NCI-H2196 treated with DMSO at 0.1 percent for 48 hours (cell line): ENCODE measurements around the gene AKT3.
"Not testable (repeated sequence)": the region's sequence is repeated elsewhere in the genome, so short reads cannot be mapped to it uniquely, and the experiment has no call there.

Experiments
- DNase-seq: peaks from one replicate; lab custom pipeline; 2025; ENCODE audit not compliant: unreplicated experiment; lab: John Stamatoyannopoulos, UW

AKT3 gene

DNA sequence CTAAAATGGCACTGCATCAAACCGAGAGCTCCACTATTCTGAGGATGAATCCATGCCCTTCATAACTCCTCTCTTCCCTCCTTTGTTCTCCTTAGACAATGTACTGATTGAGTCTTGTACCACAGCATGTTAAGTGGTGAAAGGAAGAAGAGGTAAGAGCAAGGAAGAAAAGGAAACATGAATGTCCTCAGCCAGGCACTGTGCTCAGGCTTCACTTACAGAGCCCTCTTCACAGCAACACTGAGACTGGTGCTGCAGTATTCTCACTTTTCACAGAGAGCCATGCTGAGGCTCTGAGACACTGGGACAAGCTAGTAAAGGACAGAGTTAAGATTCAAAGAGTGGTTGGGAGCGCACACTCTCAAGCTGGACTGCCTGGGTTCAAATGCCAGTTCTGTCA is 143.5 kb downstream of the AKT3 start:
- no peak for DNase-seq

DNA sequence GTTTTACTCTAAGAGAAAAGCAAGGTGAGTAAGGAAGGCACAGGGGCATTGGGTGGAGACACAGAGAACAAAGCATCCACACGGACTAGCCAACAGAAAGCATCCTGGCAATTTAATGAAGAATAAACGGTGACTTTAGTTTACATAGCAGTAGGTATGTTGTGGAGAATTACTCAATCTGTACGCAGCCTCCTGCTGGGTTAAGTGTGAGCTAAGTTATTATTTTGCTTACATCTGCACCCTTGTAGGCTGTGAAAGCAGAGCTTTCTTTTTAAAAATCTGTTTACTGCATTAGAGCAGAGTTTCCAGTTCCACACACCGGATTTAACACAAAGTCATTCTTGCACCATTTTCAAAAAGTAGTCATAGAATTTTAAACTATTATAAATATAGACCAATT is 144.5 kb downstream of the AKT3 start:
- DNase-seq = no peak

DNA sequence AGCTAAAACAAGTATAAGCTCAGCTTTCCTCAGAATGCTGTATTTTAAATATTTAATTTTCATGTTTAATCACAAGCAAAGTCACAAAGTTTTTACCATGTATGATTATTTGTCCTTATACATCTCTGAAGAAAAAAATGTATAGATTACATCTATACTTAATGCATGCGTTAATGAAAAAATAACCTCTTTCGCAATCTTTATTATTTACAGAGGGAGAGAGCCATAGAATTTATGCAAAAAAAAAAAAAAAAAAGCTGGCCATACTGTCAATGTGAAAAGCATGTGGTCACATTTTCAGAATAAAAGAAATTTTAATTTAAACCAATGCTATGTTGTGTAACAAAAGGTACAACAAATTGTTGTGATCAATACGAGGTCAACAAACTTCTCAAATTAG is 148.2 kb downstream of the AKT3 start:
- DNase-seq = no peak

DNA sequence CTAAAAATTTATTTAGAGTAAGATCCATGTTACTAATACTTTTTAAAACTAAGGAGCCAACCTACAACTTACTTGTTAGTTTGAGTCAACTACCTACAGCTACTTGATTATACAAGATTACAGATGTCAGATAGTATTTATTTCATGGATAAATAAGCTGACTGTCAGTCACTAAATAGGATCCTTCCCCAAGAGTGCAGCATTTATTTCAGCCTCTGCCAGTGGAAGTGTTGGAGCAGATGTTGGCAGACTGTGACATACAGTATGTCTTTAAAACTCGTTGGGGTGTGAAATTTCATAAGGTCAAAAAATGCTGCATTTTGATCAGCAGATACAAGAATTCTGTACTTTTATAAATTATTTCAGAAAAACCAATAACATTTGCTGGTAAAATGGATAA is 156.2 kb downstream of the AKT3 start:
- DNase-seq = no peak

DNA sequence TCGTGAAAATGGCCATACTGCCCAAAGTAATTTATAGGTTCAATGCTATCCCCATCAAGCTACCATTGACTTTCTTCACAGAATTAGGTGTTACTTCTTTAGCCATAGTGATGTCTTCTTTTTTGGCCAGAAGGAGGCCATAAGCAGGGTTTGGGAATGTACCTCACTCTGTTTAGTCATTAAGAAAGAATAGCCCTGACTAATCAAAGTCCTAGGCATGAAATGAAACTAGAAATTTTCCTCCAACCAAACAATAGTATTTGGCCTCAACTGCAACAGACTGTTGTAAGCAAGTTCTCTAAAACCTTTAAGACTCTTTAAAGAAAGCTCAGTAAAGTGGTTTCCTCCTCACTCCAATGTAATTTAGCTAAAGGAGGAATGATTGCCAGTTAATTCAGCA is 163.9 kb downstream of the AKT3 start:
- DNase-seq = no peak

DNA sequence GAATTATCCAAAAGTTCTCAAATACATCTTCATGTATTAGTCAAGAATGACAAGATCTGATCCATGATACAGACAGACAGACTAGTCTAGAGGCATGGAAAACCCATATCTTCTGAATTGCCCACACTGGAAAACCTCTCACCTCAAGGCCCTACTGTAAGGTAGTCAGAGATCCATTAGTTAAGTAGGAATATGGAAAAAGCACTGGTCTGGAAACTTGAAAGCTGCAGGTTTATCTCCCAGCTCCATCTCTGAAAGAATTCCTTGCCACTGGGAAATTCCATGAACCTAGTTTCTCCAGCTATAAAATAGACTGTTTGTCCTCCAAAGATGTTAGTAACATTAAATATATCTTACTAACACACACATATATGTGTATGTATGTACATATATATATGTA is 169.2 kb downstream of the AKT3 start:
- no peak for DNase-seq

DNA sequence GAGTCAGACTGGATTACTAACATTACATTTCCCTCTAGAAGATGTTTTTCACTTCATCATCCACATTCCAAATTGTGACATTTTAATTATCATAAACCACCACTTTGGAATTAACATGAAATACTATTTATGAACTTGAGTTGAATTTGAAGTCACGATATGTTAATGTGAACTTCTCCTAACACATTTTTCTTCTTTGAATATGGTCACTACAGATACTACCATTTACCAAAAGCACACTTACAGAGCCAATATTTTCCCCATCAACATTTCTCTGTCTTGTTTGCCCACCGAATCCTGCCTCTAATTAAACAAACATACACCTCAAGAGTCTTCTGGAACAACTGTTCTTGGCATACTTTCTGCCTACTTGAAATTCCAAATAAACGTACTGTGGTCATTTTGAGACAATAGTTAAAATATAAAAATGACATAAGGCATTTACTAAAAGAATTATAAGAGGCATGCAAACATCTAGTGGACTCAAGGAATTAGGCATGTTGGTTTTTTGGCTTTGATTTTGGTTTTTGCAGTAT is 177.4 kb downstream of the AKT3 start:
- DNase-seq = no peak

DNA sequence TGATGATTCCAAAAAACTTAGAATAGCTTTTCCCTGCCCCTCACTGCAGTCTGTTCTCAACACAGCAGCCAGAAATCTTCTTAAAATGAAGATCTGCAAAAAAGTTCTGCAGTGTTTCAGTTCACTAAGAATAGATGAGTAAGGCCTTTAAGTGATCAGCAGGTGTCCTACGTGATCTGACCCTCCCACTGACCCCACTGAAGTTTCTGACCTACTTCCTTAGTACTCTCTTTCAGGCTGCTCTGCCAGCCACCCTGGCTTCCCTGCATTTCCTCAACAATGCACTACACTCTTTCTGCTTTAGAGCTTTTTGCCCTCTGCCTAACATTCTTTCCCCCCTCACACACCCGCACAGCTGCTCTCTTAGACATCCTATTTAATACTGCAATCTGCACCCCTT is 182.5 kb downstream of the AKT3 start:
- no peak for DNase-seq

DNA sequence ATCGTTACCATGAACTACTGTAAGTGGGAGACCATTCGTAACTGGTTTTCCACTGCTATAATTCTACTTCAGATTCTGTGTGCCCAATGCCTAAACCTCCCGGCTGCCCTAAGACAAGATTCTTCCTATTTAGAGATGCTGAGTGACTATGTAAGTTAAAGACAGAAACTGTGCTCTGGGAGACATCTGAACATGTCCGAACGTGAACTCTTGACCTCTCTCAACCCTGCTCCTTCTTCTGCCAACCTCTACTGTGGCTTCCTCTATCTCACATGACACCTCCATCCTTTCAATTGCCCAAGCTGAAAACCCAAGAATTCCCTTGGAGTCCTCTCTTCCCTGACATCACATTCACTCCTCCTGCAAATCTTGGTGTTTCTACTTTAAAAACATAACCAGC is 182.9 kb downstream of the AKT3 start:
- no peak for DNase-seq

DNA sequence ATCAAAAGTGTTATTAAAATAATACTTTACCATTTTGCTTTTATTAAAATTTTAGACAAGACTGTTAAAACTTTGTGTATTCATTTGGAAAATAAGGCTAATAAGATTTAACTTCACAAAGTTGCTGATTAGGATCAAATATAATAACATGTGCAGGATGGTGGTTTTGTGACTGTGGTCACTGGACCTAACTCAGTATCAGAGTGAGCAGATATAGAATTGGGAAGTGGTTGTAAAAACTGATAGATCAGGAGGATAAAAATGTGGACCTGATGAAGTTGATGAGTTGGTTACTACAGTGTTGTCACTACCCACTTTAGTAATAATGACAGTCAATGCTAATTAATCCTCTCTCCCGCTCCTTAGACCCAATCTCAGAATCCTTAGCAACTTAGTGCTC is 186.4 kb downstream of the AKT3 start:
- DNase-seq = no peak

DNA sequence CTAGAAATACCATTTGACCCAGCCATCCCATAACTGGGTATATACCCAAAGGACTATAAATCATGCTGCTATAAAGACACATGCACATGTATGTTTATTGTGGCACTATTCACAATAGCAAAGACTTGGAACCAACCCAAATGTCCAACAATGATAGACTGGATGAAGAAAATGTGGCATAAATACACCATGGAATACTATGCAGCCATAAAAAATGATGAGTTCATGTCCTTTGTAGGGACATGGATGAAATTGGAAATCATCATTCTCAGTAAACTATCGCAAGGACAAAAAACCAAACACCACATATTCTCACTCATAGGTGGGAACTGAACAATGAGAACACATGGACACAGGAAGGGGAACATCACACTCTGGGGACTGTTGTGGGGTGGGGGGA is 187.9 kb downstream of the AKT3 start:
- DNase-seq = not testable (repeated sequence)

DNA sequence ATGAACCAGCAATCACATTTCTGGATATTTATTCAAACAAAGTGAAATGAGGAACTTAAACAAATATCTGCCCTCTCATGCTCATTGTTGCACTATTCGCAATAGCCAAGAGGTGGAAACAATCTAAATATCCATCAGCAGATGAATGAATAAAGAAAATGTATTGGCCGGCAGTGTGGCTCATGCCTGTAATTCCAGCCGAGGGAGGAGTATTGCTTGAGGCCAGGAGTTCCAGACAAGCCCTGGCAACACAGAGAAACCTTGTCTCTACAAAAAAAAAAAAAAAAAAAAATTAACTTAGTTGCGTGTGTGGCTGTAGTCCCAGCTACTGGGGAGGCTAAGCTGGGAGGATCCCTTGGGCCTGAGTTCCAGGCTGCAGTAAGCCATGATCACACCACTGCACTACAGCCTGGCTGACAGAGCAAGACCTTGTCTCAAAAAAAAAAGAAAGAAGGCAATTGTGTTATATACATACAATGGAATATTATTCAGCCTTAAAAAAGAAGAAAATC is 191.4 kb downstream of the AKT3 start:
- no peak for DNase-seq

DNA sequence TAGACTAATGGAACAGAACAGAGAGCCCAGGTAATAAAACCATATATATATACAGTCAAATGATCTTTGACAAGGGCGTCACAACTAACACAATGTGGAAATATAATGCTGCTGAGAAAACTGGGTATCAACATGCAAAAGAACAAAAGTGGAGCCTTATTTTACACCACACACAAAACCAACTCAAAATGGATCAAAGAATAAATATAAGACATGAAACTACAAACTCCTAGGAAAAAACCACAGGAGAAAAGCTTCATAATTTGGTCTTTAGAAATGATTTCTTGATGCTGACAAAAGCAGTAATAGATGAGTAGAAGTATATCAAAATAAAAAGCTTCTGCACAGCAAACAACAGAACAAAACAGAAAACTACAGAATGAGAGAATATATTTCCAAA is 192.2 kb downstream of the AKT3 start:
- DNase-seq = no peak

DNA sequence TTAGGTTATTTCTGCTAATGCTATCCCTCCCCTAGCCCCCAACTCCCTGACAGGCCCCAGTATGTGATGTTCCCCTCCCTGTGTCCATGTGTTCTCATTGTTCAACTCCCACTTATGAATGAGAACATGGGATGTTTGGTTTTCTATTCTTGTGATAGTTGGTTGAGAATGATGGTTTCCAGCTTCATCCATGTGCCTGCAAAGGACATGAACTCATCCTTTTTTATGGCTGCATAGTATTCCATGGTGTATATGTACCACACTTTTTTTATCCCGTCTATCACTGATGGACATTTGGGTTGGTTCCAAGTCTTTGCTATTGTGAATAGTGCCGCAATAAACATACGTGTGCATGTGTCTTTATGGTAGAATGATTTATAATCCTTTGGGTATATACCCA is 200.5 kb downstream of the AKT3 start:
- not testable (repeated sequence) for DNase-seq

DNA sequence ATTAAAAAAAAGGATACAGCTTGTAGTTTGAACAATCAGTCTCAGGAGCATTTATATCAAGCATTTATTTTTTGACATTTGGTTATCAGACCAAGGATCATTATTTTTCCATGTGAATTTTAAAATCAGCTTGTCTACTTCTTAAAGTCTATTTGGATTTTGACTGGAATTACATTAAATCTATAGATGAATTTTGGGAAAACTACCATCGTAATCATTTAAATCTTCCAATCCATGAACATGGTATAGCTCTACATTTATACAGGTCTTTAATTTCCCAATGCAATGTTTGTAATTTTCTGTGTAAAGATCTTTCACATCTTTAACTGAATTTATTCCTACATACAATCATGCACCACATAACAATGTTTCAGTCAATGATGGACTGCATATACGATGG is 203.2 kb downstream of the AKT3 start:
- DNase-seq = no peak

DNA sequence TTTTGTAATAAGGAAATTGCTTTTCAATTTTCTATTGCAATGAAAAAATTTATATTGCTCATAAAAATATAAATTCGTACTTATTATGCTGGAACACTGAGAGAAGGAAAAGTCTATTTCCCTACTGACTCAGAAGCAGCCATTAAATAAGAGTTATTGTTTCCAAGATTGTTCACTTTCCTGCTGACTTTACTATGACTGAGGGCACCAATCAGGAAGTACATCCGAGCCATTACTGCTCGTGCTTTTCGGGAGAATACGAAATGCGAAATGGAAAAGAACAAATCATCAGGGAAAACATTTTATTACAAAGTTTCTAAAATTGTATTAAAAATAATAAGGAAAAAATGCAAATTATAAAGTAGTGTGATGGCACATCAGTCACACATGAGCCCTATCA is 204.8 kb downstream of the AKT3 start:
- no peak for DNase-seq

DNA sequence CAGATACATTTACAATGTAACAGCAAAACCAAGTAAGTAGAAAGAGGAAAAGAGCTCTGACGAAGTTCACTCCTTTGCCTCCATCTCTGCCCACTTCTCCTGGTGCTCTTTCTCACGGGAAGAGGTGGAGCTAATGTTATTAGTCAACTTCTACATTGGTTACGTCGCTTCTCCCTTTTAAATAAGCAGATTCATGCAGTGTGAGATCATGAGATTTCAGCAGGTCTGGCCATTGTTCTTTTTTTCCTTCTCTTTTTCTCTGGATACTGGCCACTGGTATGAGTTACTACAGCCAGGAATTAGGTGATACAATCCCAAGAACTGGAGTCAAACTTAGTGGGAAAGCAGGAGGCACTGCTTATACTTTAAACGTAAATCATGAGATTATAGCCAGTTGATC is 207.1 kb downstream of the AKT3 start:
- DNase-seq = no peak

DNA sequence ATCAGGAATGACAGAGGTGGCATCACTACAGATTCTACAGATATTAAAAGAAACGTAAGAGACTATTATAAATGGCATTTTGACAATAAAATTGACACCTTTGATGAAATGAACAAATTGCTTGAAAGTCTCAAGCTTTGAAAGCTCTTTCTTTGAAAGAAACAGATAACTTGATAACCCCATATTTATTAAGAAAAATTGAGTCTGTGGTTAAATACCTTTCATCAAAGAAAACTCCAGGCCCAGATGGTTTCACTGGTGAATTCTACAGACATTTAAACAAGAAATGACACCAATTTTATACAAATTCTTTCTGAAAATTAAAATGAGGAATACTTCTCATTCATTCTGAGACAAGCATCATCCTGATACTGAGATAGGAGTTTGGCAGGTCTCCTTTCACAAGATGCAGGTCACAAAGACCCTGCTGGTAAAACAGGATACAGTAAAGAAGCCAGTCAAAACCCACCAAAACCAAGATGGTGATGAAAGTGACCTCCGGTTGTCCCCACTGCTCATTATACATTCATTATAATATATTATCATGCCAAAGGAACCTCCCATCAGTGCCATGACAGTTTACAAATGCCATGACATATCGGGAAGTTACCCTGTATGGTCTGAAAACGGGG is 210.9 kb downstream of the AKT3 start:
- no peak for DNase-seq

DNA sequence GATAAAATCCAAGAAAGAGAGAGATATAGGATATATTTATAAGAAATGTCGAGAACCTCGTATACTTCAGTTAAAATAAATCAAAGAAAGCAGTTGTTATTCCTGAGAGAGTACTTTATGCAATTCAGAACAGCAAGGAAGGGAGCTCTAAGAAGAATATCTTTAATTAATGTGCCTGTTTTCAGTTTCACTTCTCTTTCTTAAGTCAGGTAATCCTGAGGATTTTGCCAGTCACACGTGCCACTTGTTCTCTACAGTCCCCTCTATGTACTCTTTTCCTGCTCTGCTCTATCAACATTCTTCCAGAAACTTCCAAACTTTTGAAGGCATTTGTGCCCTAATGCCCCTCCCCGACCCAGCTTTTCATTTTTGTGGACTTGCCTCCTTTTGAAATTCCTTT is 211.9 kb downstream of the AKT3 start:
- no peak for DNase-seq

DNA sequence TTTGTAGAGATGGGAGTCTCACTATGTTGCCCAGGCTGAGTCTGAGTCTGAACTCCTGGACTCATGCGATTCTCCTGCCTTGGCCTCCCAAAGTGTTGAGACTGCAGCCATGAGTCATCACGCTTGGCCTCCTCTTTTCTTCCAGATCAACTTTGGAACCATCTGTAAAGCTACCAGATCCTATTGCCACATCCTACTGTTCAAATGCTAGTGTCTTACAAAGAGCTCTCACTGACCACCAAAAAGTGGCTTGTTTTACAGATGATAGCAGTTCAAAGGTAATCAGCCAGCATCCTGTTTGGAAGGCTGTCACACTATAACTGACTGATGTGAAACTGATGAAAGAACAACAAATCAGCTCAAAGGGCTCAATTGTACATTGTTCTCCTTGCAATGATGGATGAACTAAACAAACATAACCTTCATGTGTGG is 221.6 kb downstream of the AKT3 start:
- no peak for DNase-seq

DNA sequence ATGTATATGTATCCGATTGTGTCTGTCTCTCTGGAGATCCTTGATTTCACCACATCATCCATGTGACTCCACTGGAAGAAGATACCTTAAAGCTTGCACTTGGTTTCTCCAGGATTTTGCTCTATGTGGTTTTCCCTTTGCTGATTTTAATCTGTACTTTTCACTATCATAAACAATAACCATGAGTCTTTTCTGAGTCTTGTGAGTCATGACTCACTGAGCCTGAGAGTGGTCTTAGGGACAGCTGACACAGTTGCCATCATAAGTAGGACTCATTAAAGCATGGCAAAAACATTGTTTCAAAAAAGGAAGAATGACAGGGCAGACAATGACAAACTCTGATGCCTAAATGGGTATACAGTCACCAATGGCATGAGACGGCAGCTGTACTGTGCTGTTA is 226.2 kb downstream of the AKT3 start:
- no peak for DNase-seq

DNA sequence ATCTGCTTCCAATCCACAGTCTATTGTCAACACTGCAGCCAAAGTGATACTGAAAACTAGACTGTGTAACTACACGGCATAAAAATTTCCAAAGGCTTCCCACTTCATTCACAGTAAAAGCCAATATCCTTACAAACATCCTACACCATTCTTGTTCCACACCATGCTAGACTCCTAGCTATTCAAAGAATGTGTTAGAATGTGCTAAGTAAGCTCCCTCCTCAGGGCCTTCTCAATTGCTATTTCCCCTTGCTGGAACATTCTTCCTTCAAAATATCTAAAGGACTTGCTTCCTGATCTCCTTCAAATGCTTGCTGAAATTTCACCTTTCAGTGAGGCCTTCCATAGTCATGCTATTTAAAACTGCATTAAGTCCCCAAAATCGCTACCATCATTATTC is 228.1 kb downstream of the AKT3 start:
- no peak for DNase-seq

DNA sequence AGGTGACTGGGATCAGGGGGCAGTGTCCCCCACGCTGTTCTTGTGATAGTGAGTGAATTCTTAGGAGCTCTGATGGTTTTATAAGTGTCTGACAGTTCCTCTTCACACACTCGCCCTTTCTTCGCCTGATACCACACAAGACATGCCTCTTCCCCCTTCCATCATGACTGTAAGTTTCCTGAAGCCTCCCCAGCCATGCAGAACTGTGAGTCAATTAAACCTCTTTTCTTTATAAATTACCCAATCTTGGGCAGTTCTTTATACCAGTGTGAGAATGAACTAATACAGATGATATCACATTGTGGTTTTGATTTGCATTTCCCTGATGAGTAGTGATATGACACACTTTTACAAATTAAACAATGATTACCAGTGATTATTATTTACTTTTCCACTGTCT is 229.9 kb downstream of the AKT3 start:
- no peak for DNase-seq
